ENCODE measurements around the gene ZNF629.

ZNF629 gene

GRCh38 chr16:30761427-30761927, 25.5 kb downstream of the ZNF629 start:
- TF ChIP-seq CTCF (IDR thresholded peaks at IDR 0.05): no peak

DNA sequence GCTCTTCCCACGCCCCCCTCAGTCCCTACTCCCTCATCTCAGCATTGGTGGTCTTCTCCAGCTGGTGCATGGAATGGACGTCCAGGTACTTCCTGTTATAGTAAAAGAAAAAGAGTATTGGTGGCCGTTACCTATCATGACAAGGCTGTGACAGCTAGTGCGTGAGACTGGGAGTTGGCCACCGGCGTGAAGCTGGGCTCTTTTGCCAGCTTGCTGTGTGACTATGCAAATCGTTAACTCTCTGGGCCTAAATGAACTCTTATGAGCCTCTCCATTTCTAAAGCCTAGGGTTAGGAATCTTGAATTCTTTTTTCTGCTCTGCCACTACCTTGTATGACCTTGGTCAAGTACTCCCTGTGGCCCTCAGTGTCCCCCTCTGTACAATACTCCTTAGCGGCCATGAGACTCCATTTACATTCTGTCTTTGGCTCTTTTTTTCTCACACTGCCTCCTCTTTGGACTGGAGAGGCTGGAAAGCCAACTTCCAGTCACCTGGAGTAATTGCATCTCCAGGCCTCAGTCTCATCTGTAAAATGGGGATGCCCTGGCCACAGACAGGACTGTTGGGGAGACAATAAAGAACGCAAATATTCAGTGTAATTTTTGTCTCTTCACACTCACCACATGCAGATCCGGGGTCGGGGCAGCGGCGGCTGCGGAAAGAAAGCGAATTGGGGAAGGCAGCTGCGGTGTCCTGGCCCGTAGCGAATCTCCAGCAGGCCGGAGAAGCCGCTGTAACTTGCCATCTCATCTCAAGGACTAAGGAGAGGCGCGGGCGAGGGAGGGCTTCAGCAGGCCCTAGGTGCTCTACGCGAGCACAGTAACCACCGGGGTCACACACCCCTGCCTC, 26.2 kb downstream of the ZNF629 start:
- TF ChIP-seq CTCF (IDR thresholded peaks at IDR 0.05): no peak

- TF ChIP-seq CTCF (IDR thresholded peaks at IDR 0.05): no peak
Observed at GRCh38 chr16:30760001-30760559, 26.9 kb downstream of the ZNF629 start.

GRCh38 chr16:30758988-30759491, 28.0 kb downstream of the ZNF629 start:
- TF ChIP-seq CTCF (IDR thresholded peaks at IDR 0.05): no peak

DNA sequence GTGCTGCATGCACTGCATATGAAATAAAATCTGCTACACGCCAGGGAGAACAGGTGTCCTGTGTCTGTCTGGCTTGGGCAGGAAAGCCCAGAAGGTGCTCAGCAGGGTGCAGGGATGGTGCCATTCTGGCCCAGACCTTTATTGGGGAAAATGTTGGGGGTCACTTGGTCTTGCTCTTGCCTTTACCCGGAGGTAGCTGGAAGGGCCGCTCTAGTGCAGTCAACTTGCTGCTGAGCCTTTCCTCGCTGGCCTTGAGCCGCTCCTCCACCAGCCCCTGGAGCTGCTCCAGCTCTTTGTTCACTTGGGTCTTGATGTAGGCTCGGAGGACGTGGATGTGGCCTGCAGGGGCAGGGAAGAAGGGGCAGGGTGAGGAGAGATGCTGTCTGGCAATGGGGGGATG, 29.7 kb downstream of the ZNF629 start:
- TF ChIP-seq CTCF (IDR thresholded peaks at IDR 0.05): no peak

DNA sequence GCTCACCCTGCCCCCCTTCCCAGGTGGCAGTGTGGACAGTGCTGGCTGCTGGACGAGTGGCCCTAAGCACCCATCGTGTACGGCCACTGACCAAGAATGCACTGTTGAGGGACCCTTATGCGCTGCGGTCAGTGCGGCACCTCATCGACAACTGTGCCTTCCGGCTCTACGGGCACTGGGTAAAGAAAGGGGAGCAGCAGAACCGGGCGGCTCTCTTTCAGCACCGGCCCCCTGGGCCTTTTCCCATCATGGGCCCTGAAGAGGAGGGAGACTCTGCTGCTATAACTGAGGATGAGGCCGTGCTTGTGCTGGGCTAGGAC, 30.3 kb downstream of the ZNF629 start:
- no peak for TF ChIP-seq CTCF (IDR thresholded peaks at IDR 0.05)

DNA sequence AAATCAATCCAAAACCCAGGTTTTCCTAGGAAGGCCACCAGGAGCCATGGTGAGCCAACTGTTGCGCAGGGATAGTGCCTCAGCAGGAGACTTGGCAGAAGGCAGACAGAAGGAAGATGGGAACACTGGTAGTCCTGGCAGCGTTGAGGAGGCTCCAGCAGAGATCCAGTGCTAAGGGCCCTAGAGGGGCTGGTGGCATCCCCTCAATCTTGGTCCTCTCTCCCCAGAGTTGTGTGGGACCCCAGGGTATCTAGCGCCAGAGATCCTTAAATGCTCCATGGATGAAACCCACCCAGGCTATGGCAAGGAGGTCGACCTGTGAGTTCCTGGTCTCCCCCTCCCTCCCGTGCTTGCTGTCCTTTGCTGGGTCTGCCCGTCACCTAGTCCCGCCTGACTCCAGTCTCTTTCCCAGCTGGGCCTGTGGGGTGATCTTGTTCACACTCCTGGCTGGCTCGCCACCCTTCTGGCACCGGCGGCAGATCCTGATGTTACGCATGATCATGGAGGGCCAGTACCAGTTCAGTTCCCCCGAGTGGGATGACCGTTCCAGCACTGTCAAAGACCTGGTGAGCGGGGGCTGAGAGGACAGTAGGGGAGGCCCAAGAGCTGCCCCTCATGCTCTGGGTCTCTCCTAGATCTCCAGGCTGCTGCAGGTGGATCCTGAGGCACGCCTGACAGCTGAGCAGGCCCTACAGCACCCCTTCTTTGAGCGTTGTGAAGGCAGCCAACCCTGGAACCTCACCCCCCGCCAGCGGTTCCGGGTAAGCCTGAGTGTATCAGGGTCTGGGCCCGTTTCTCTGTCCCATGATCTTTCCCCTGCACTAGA, 30.8 kb downstream of the ZNF629 start:
- no peak for TF ChIP-seq CTCF (IDR thresholded peaks at IDR 0.05)
